Ectodermal cell (in vitro differentiated cells): ENCODE results near the gene THOC7. TPM values are rescaled to one million over a fixed set of nuclear protein-coding genes. Genes with fewer than 3 reads are reported as not detected.

Source experiments
- H3K27ac ChIP-seq: 2 replicates; pipeline ENCODE4 v1.7.0; 2013; ENCODE audit warnings: mild to moderate bottlenecking, low read depth, low read length; ENCODE audit not compliant: insufficient read depth, poor library complexity, severe bottlenecking
- H3K27me3 ChIP-seq: 2 replicates; pipeline ENCODE4 v1.7.0; 2013; ENCODE audit warnings: mild to moderate bottlenecking, low read length; ENCODE audit not compliant: insufficient read depth, control insufficient read depth, poor library complexity, severe bottlenecking
- H3K36me3 ChIP-seq: one replicate; pipeline ENCODE4 v1.7.0; 2013; ENCODE audit warnings: low read length; ENCODE audit not compliant: control insufficient read depth, insufficient read depth
- H3K4me1 ChIP-seq: one replicate; pipeline ENCODE4 v1.7.0; 2013; ENCODE audit warnings: low read length; ENCODE audit not compliant: control insufficient read depth, insufficient read depth
- H3K4me3 ChIP-seq: 2 replicates; pipeline ENCODE4 v1.7.0; 2013; ENCODE audit warnings: low read depth, low read length, control low read depth; ENCODE audit not compliant: insufficient read depth
- H3K9me3 ChIP-seq: 2 replicates; pipeline ENCODE4 v1.7.0; 2013; ENCODE audit warnings: mild to moderate bottlenecking, low read length, moderate library complexity; ENCODE audit not compliant: control insufficient read depth
- WGBS, 2 experiments: methylation state at CpG; one replicate each; pipeline ENCODE4 v1.1.7; 2013; ENCODE audit warnings: missing lambda C conversion rate in 2 of 2; 5-methylcytosine and 5-hydroxymethylcytosine counted together
- polyA plus RNA-seq, 4 experiments: library from polyadenylated mRNA; stranded (reverse); fragments of 50-300 nt; gene quantifications; one replicate each; pipeline ENCODE4 v1.2.3, GENCODE V29; 2013

THOC7 gene
- 89.8 TPM for polyA plus RNA-seq (2013, experiment 1 of 4)
- polyA plus RNA-seq (2013, experiment 2 of 4) = 87.1 TPM
- polyA plus RNA-seq (2013, experiment 3 of 4) = 79.1 TPM
- polyA plus RNA-seq (2013, experiment 4 of 4) = 91.2 TPM

- WGBS, 2 experiments = 1% methylated on average over 98 of the region's 98 CpGs
- Histone ChIP-seq H3K4me1 (no peaks in the 10 kb centered on the region), H3K4me3 (peak within 1 kb of the TSS; percentile 77), H3K9me3 (no peaks in the 10 kb centered on the region), H3K27me3 (no peaks in the 10 kb centered on the region), H3K36me3 (no peaks in the 10 kb centered on the region), H3K27ac (peak within 1 kb of the TSS; percentile 65)
Measured at GRCh38 chr3:63863150-63864007, at the start of gene THOC7, which contains the start of gene ATXN7. Gene THOC7 (minus strand): TSS chr3:63863805. CDS start chr3:63863790, 15 bp downstream. Gene ATXN7 (plus strand): TSS chr3:63863867. CDS start chr3:63912599, 48,732 bp downstream.

GRCh38 chr3:63912768-63913588 is 49.4 kb upstream of the THOC7 start:
- H3K4me3 ChIP-seq = peak overlapping the region; percentile 61
- no peaks in the 10 kb centered on the region for H3K9me3 ChIP-seq
- no peak overlapping the region for H3K27ac ChIP-seq
- WGBS, 2 experiments = 2% methylated on average over 43 to 44 of the region's 46 CpGs
- peaks cover 9% of the 10 kb centered on the region for H3K4me1 ChIP-seq
- H3K36me3 ChIP-seq = peaks cover 13% of the 10 kb centered on the region
- peaks cover 17% of the 10 kb centered on the region for H3K27me3 ChIP-seq

- Histone ChIP-seq H3K27ac (peak within 1 kb of the TSS; percentile 92), H3K9me3 (no peaks in the 10 kb centered on the region), H3K4me3 (peak within 1 kb of the TSS; percentile 61), H3K4me1 (peaks cover 9% of the 10 kb centered on the region), H3K27me3 (peaks cover 17% of the 10 kb centered on the region), H3K36me3 (peaks cover 6% of the 10 kb centered on the region)
- WGBS, 2 experiments = 0% methylated on average over 115 of the region's 115 CpGs
Measured at GRCh38 chr3:63911873-63912767, 48.5 kb upstream of the THOC7 start, which contains the start of gene SCAANT1. Gene SCAANT1 (minus strand): TSS chr3:63912383.

GRCh38 chr3:63911509-63911872 is 47.9 kb upstream of the THOC7 start:
- peaks cover 17% of the 10 kb centered on the region for H3K27me3 ChIP-seq
- H3K9me3 ChIP-seq = no peaks in the 10 kb centered on the region
- H3K36me3 ChIP-seq = peaks cover 2% of the 10 kb centered on the region
- peak overlapping the region; percentile 61 for H3K4me3 ChIP-seq
- WGBS, 2 experiments = 1% methylated on average over 18 of the region's 18 CpGs
- no peak overlapping the region for H3K27ac ChIP-seq
- peaks cover 9% of the 10 kb centered on the region for H3K4me1 ChIP-seq

- 85 to 93% methylated on average over 1 of the region's 1 CpG for WGBS, 2 experiments
- H3K4me3 ChIP-seq = no peak overlapping the region
- peaks cover 9% of the 10 kb centered on the region for H3K4me1 ChIP-seq
- H3K27ac ChIP-seq = no peak overlapping the region
- H3K36me3 ChIP-seq = no peaks in the 10 kb centered on the region
- no peaks in the 10 kb centered on the region for H3K9me3 ChIP-seq
- peaks cover 17% of the 10 kb centered on the region for H3K27me3 ChIP-seq
Measured at GRCh38 chr3:63910891-63911290, 47.3 kb upstream of the THOC7 start.

DNA sequence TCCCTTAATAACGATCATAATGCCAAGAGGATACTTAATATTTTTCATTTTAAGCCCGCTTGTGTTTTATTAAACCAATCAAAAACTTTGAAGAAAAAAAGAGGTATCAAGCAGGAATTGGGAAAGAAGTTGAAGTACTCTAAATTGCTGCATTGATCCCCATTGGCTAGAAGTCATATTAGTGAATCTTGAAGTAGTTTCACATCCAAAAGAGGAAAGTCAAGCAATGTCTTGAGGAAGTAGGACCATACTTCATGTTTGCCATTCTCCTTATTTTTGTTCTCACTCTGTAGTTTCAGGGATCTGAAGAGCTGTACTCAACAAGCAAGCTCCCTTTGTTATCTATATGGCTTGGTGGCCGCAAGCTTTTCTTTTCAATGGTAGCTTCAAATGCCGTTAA is 46.4 kb upstream of the THOC7 start:
- Histone ChIP-seq H3K4me3 (no peak overlapping the region), H3K27me3 (peaks cover 17% of the 10 kb centered on the region), H3K4me1 (peaks cover 9% of the 10 kb centered on the region), H3K27ac (no peak overlapping the region), H3K36me3 (no peaks in the 10 kb centered on the region), H3K9me3 (no peaks in the 10 kb centered on the region)
- 90 to 91% methylated on average over 3 to 4 of the region's 4 CpGs for WGBS, 2 experiments

DNA sequence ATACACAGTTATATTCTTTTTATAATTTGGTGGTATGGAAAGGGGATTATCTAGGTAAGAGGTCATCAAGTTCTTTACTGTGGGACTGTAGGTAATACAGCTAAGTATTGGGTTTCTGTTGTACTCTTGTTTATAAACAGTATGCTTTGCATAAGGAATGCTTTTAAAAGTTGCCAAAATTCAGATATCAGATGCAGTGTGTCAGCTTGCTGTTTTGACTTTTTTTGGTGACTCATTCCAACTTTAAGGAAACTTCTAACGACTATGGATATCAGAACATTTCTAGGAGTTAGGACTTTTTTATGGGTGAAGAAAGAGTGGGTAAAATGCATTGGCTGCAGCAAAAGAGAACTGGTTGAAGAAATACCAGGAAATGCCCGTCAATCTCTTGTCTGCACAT is 45.8 kb upstream of the THOC7 start:
- Histone ChIP-seq H3K4me1 (peaks cover 9% of the 10 kb centered on the region), H3K36me3 (no peaks in the 10 kb centered on the region), H3K9me3 (no peaks in the 10 kb centered on the region), H3K27me3 (peaks cover 17% of the 10 kb centered on the region), H3K27ac (no peak overlapping the region), H3K4me3 (no peak overlapping the region)
- 93 to 95% methylated on average over 2 of the region's 2 CpGs for WGBS, 2 experiments

DNA sequence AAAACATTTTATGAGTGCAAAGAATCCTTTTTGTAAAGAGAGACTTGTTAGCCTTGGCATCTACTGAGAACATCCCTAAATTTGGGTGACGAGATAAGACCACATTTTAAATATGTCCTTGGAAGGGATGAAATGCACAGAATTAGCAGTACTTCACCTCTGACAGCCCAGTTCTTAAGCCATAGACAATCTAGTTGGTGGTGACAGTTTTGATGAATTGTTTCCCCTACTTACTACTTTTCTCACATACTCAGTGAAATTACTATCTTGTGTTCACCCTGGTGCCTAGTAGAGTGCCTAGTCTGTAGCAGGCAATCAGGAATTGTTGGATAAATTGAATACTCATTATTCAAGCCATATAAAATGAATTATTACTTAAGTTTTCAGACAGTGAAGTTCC is 45.2 kb upstream of the THOC7 start:
- Histone ChIP-seq H3K27me3 (peaks cover 17% of the 10 kb centered on the region), H3K4me3 (no peak overlapping the region), H3K9me3 (no peaks in the 10 kb centered on the region), H3K36me3 (no peaks in the 10 kb centered on the region), H3K27ac (no peak overlapping the region), H3K4me1 (peaks cover 9% of the 10 kb centered on the region)
- WGBS, 2 experiments = 93 to 97% methylated on average over 1 of the region's 1 CpG

DNA sequence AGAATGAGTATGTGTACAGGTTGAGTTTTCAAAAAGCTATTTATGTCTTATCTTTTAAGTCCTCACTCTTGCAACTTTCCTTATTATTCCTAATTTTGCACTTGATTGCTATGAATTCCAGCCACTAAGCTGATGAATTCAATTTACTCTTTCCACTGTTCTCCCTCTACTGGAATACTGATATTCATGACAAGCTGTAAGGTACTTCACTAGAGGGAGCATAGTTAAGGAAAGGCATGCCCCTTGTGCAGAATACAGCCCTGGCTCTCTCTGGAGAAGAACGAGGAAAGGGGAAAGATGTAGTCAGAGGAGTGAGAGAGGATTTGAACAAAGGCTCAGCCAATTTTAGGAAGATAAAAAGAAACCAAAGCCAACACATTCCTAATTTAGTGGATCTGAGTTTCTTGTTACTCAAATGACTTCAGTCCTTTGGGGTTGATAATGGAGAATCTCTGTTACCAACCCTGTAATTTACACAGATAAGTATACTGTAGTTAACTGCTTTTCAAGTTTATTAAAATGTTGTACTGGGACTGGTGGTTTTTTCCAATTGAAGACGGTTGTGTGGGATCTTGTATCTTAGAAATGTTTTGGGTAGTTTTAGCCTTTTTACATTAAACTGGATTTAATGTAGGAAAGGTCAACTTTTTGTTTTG is 44.6 kb upstream of the THOC7 start:
- no peaks in the 10 kb centered on the region for H3K36me3 ChIP-seq
- no peak overlapping the region for H3K4me3 ChIP-seq
- 80 to 83% methylated on average over 2 of the region's 2 CpGs for WGBS, 2 experiments
- H3K27me3 ChIP-seq = peaks cover 16% of the 10 kb centered on the region
- no peaks in the 10 kb centered on the region for H3K9me3 ChIP-seq
- no peak overlapping the region for H3K27ac ChIP-seq
- peaks cover 5% of the 10 kb centered on the region for H3K4me1 ChIP-seq
